Sigmoid colon (tissue), 4 donors: ENCODE results near the gene PTX4.

Experiments used
- CTCF ChIP-seq, 4 experiments: fragments of 450-650 bp in 3 of 4; fragments of 200-600 bp in 1 of 4; IDR thresholded peaks; one replicate each; pipeline ENCODE4 v1.5.1; 2016 to 2019; ENCODE audit warnings: antibody characterized with exemption in 4 of 4, mild to moderate bottlenecking in 3 of 4, moderate library complexity in 2 of 4
- POLR2A ChIP-seq, 2 donors: fragments of 450-650 bp; IDR thresholded peaks; one replicate each; pipeline ENCODE4 v1.6.1; 2016; ENCODE audit warnings: antibody characterized with exemption in 2 of 2, mild to moderate bottlenecking in 2 of 2, moderate library complexity in 2 of 2
- POLR2AphosphoS5 ChIP-seq, 4 donors: sonication (generic); formaldehyde crosslinking; IDR thresholded peaks; one replicate each; pipeline ENCODE4 v1.6.1; 2017; ENCODE audit warnings: antibody characterized with exemption in 4 of 4

- TF ChIP-seq CTCF (IDR thresholded peaks at IDR 0.05) (no peak), POLR2AphosphoS5 (IDR thresholded peaks at IDR 0.05) (no peak), POLR2A (IDR thresholded peaks at IDR 0.05) (no peak)
Observed at GRCh38 chr16:1466968-1467521, 21.7 kb downstream of the PTX4 start.
